Neural progenitor cell (in vitro differentiated cells): Measurements from ENCODE around the gene DRC1. TPM values are rescaled to one million over a fixed set of nuclear protein-coding genes. Genes with fewer than 3 reads are reported as not detected.

Experiments
- DNase-seq: peaks from one replicate; pipeline ENCODE4 v3.0.0-alpha.2; 2016; ENCODE audit warnings: low spot score
- H2AFZ ChIP-seq: fragments of 200-600 bp; sonication (generic); replicated peaks from 2 replicates; pipeline ENCODE4 v1.6.1; 2016; ENCODE audit warnings: antibody characterized with exemption
- H3F3A ChIP-seq: fragments of 200-600 bp; sonication (generic); 2 replicates; pipeline ENCODE4 v1.6.1; 2016; ENCODE audit warnings: antibody characterized with exemption, low read depth
- H3K27ac ChIP-seq: fragments of 200-600 bp; sonication (generic); 2 replicates; pipeline ENCODE4 v1.5.1; 2016; ENCODE audit warnings: mild to moderate bottlenecking
- H3K27me3 ChIP-seq: fragments of 200-600 bp; sonication (generic); 2 replicates; pipeline ENCODE4 v1.6.1; 2016; ENCODE audit warnings: mild to moderate bottlenecking, moderate library complexity
- H3K36me3 ChIP-seq: fragments of 200-600 bp; sonication (generic); 2 replicates; pipeline ENCODE4 v1.5.1; 2016
- H3K4me1 ChIP-seq: fragments of 200-600 bp; sonication (generic); 2 replicates; pipeline ENCODE4 v1.6.1; 2016; ENCODE audit warnings: mixed run types
- H3K4me2 ChIP-seq: fragments of 200-600 bp; sonication (generic); 2 replicates; pipeline ENCODE4 v1.6.1; 2016
- H3K4me3 ChIP-seq: fragments of 200-600 bp; sonication (generic); 2 replicates; pipeline ENCODE4 v1.5.1; 2016
- H3K79me2 ChIP-seq: fragments of 200-600 bp; sonication (generic); 2 replicates; pipeline ENCODE4 v1.6.1; 2016; ENCODE audit warnings: low read depth
- H3K9ac ChIP-seq: fragments of 200-600 bp; sonication (generic); 2 replicates; pipeline ENCODE4 v1.6.1; 2016
- H3K9me3 ChIP-seq: fragments of 200-600 bp; sonication (generic); 2 replicates; pipeline ENCODE4 v1.5.1; 2016; ENCODE audit warnings: low read depth
- H4K20me1 ChIP-seq: fragments of 200-600 bp; sonication (generic); 2 replicates; pipeline ENCODE4 v1.6.1; 2016; ENCODE audit warnings: low read depth
- H3K27ac Mint-ChIP-seq: 3 replicates; pipeline ENCODE4 v1.8.0; 2021; ENCODE audit warnings: mixed read lengths
- H3K27me3 Mint-ChIP-seq: 2 replicates; pipeline ENCODE4 v1.8.0; 2022; ENCODE audit warnings: low read depth, mild to moderate bottlenecking, inconsistent platforms, moderate library complexity, mixed read lengths; ENCODE audit not compliant: insufficient read depth
- H3K36me3 Mint-ChIP-seq: 3 replicates; pipeline ENCODE4 v1.8.0; 2021; ENCODE audit warnings: mixed read lengths
- H3K4me1 Mint-ChIP-seq: 3 replicates; pipeline ENCODE4 v1.8.0; 2021; ENCODE audit warnings: mixed read lengths
- H3K4me3 Mint-ChIP-seq: 3 replicates; pipeline ENCODE4 v1.8.0; 2021; ENCODE audit warnings: mild to moderate bottlenecking, moderate library complexity, mixed read lengths
- H3K9me3 Mint-ChIP-seq: 3 replicates; pipeline ENCODE4 v1.8.0; 2020; ENCODE audit warnings: mixed read lengths
- CTCF ChIP-seq: fragments of 200-600 bp; sonication (generic); IDR thresholded peaks from 2 replicates; pipeline ENCODE4 v1.5.1; 2017; ENCODE audit warnings: antibody characterized with exemption, mild to moderate bottlenecking
- EZH2 ChIP-seq: fragments of 200-600 bp; sonication (generic); IDR thresholded peaks from 2 replicates; pipeline ENCODE4 v1.6.1; 2017; ENCODE audit warnings: antibody characterized with exemption, mild to moderate bottlenecking, moderate library complexity
- EZH2phosphoT487 ChIP-seq: fragments of 200-600 bp; sonication (generic); IDR thresholded peaks from 2 replicates; pipeline ENCODE4 v1.6.1; 2017; ENCODE audit warnings: antibody characterized with exemption
- total RNA-seq: library from RNA; depleted of rRNA; stranded (reverse); fragments of >200 nt; gene quantifications from 2 replicates; pipeline ENCODE4 v1.2.3, GENCODE V29; 2015; ENCODE audit warnings: low replicate concordance

Gene DRC1
- total RNA-seq, 1 donor from 2014 or later: not detected

DNA sequence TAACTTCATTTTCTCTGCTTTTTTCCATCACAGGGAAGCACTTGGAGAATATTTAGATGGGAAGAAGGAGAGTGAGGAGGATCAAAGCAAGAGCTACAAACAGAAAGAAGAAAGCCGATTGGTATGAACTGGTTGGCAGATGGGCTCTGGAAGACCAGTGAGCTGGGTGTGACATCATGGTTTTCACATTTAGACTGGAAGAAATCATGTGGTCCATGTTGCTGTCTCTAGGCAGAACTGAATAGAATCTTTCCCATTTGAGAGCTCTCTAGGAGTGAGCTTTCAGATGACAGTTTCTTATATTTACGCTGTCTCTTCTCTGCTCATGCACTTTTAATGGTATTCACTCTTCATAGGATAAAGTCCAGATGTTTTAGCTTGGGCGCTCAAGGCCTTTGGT is 12.6 kb downstream of the DRC1 start:
- H3K4me1 Mint-ChIP-seq: peaks cover 4% of the 10 kb centered on the region
- Histone ChIP-seq H3K36me3 (no peaks in the 10 kb centered on the region), H3K79me2 (no peaks in the 10 kb centered on the region), H4K20me1 (no peaks in the 10 kb centered on the region), H3K4me2 (no peak overlapping the region), H3K4me1 (no peaks in the 10 kb centered on the region), H3K4me3 (no peak overlapping the region), H3K9me3 (no peaks in the 10 kb centered on the region), H3K27ac (no peak overlapping the region), H2AFZ (peak overlapping the region; percentile 63), H3K9ac (no peak overlapping the region), H3K27me3 (no peaks in the 10 kb centered on the region), H3F3A (no peaks in the 10 kb centered on the region)
- H3K9me3 Mint-ChIP-seq: no peaks in the 10 kb centered on the region
- DNase-seq: no peak
- H3K27ac Mint-ChIP-seq: no peak overlapping the region
- no peak for TF ChIP-seq EZH2
- no peak for TF ChIP-seq CTCF
- TF ChIP-seq EZH2phosphoT487: no peak
- peaks cover 2% of the 10 kb centered on the region for H3K27me3 Mint-ChIP-seq
- H3K4me3 Mint-ChIP-seq: no peak overlapping the region
- no peaks in the 10 kb centered on the region for H3K36me3 Mint-ChIP-seq

DNA sequence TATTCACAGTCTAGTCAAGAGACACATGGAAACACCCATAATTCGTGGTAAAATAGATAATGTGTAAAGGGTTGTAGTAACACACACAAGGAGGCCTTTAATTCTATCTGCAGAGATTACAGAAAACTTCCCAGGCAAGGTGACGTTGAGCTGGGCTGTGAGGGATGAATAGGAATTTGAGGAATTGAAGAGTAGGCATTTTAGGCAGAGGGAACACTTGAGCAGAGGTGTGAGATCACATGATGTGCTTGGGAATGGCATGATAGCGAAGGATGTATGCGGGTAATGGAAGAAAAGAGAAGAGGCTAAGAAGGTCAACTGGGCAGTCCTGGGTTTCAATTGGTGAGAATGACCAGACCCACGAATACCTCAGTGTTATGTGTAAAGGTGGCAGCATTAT is 20.2 kb downstream of the DRC1 start:
- Histone ChIP-seq H2AFZ (no peak overlapping the region), H3K4me1 (peaks cover 9% of the 10 kb centered on the region), H3K36me3 (no peaks in the 10 kb centered on the region), H3K9ac (no peak overlapping the region), H3K9me3 (no peaks in the 10 kb centered on the region), H3K79me2 (no peaks in the 10 kb centered on the region), H3K4me2 (no peak overlapping the region), H3K27ac (no peak overlapping the region), H3K4me3 (no peak overlapping the region), H4K20me1 (no peaks in the 10 kb centered on the region), H3K27me3 (no peaks in the 10 kb centered on the region), H3F3A (no peaks in the 10 kb centered on the region)
- Mint-ChIP-seq H3K4me1 (peaks cover 15% of the 10 kb centered on the region), H3K4me3 (no peak overlapping the region), H3K27ac (no peak overlapping the region), H3K27me3 (peaks cover 6% of the 10 kb centered on the region), H3K36me3 (no peaks in the 10 kb centered on the region), H3K9me3 (no peaks in the 10 kb centered on the region)
- no peak for DNase-seq
- TF ChIP-seq EZH2 (no peak), EZH2phosphoT487 (no peak), CTCF (no peak)

GRCh38 chr2:26422947-26423629 is 21.4 kb downstream of the DRC1 start:
- Histone ChIP-seq H4K20me1 (no peaks in the 10 kb centered on the region), H3K4me3 (no peak overlapping the region), H3K4me1 (peaks cover 9% of the 10 kb centered on the region), H3K9me3 (no peaks in the 10 kb centered on the region), H2AFZ (no peak overlapping the region), H3F3A (no peaks in the 10 kb centered on the region), H3K27me3 (no peaks in the 10 kb centered on the region), H3K79me2 (no peaks in the 10 kb centered on the region), H3K4me2 (no peak overlapping the region), H3K9ac (no peak overlapping the region), H3K36me3 (no peaks in the 10 kb centered on the region), H3K27ac (no peak overlapping the region)
- TF ChIP-seq EZH2phosphoT487: no peak
- TF ChIP-seq CTCF: no peak
- no peak for TF ChIP-seq EZH2
- peaks cover 15% of the 10 kb centered on the region for H3K4me1 Mint-ChIP-seq
- H3K4me3 Mint-ChIP-seq: no peak overlapping the region
- no peaks in the 10 kb centered on the region for H3K9me3 Mint-ChIP-seq
- H3K36me3 Mint-ChIP-seq: no peaks in the 10 kb centered on the region
- no peak overlapping the region for H3K27ac Mint-ChIP-seq
- peaks cover 6% of the 10 kb centered on the region for H3K27me3 Mint-ChIP-seq
- no peak for DNase-seq
